ENCODE data around the gene ADGRG6.
A peak's percentile ranks its signal among the peaks of the same experiment; 100 is the strongest.
"Not testable (repeated sequence)": the region's sequence is repeated elsewhere in the genome, so short reads cannot be mapped to it uniquely, and the experiment has no call there.

ADGRG6 gene

GRCh38 chr6:142411145-142411544, 109.3 kb downstream of the ADGRG6 start:
- no peak for DNase-seq (ENCODE audit: low spot score)

- DNase-seq (ENCODE audit: low spot score): no peak
Measured at GRCh38 chr6:142412241-142412640, 110.4 kb downstream of the ADGRG6 start.

GRCh38 chr6:142412658-142413057, 110.9 kb downstream of the ADGRG6 start:
- DNase-seq (ENCODE audit: low spot score): no peak

- no peak for DNase-seq (ENCODE audit: low spot score)
Measured at GRCh38 chr6:142413111-142413510, 111.3 kb downstream of the ADGRG6 start.

GRCh38 chr6:142414462-142415250, 112.8 kb downstream of the ADGRG6 start:
- no peak for DNase-seq (ENCODE audit: low spot score)

- DNase-seq (ENCODE audit: low spot score): peak; percentile 73
Measured at GRCh38 chr6:142416179-142416578, 114.4 kb downstream of the ADGRG6 start.

- DNase-seq (ENCODE audit: low spot score): no peak
Measured at GRCh38 chr6:142416686-142417085, 114.9 kb downstream of the ADGRG6 start.

- DNase-seq (ENCODE audit: low spot score): no peak
Measured at GRCh38 chr6:142417331-142417750, 115.5 kb downstream of the ADGRG6 start.

GRCh38 chr6:142419071-142419470, 117.3 kb downstream of the ADGRG6 start:
- DNase-seq (ENCODE audit: low spot score): no peak

- DNase-seq (ENCODE audit: low spot score): no peak
Measured at GRCh38 chr6:142420802-142421201, 119.0 kb downstream of the ADGRG6 start.

- no peak for DNase-seq (ENCODE audit: low spot score)
Measured at GRCh38 chr6:142421285-142422117, 119.7 kb downstream of the ADGRG6 start.

- not testable (repeated sequence) for DNase-seq (ENCODE audit: low spot score)
Measured at GRCh38 chr6:142426444-142427132, 124.8 kb downstream of the ADGRG6 start.

GRCh38 chr6:142428468-142428867, 126.7 kb downstream of the ADGRG6 start:
- not testable (repeated sequence) for DNase-seq (ENCODE audit: low spot score)

GRCh38 chr6:142429195-142429594, 127.4 kb downstream of the ADGRG6 start:
- DNase-seq (ENCODE audit: low spot score): no peak

GRCh38 chr6:142433419-142433818, 131.6 kb downstream of the ADGRG6 start:
- DNase-seq (ENCODE audit: low spot score): no peak

GRCh38 chr6:142438898-142439297, 137.1 kb downstream of the ADGRG6 start:
- no peak for DNase-seq (ENCODE audit: low spot score)

GRCh38 chr6:142440600-142441293, 138.9 kb downstream of the ADGRG6 start:
- DNase-seq (ENCODE audit: low spot score): no peak

GRCh38 chr6:142441716-142442115, 139.9 kb downstream of the ADGRG6 start:
- no peak for DNase-seq (ENCODE audit: low spot score)

GRCh38 chr6:142443102-142443501, 141.3 kb downstream of the ADGRG6 start:
- DNase-seq (ENCODE audit: low spot score): no peak

- no peak for DNase-seq (ENCODE audit: low spot score)
Measured at GRCh38 chr6:142443532-142443931, 141.7 kb downstream of the ADGRG6 start.

- no peak for DNase-seq (ENCODE audit: low spot score)
Measured at GRCh38 chr6:142444376-142444775, 142.6 kb downstream of the ADGRG6 start.

GRCh38 chr6:142444881-142445301, 143.1 kb downstream of the ADGRG6 start:
- no peak for DNase-seq (ENCODE audit: low spot score)

Data from COLO829 (cell line).